Measurements from ENCODE around the gene FKBP1C.

Gene FKBP1C

DNA sequence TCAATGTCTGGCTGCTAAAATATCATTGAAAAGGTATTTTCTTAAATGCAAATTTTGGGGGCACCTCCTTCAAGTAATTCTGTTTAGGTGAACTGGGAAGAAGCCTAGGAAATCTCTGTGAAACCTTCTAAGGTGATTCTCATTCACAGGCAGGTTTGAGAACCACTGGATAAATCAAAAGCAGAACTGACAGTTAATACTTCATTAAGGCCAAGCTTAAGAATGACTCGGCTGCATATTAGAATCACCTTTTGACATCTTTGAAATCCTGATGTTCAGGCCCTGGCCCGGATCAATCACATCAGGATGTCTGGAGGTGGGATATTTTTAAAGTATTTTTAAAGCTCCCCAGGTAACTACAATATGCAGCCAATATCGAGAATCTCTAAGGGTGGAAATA is 50.6 kb downstream of the FKBP1C start:
- DNase-seq (ENCODE audit: low read depth), result no peak

Data from stimulated activated CD8-positive, alpha-beta memory T cell treated with anti-CD3 and anti-CD28 coated beads, Interleukin-15, amount 100 ng/mL, for 1 hour (primary cell).